Smooth muscle cell (in vitro differentiated cells): Measurements from ENCODE around the gene SCD5. TPM values are rescaled to one million over a fixed set of nuclear protein-coding genes. Genes with fewer than 3 reads are reported as not detected.

ENCODE experiments used
- DNase-seq: peaks from one replicate; lab custom pipeline; 2025; ENCODE audit not compliant: unreplicated experiment; lab: John Stamatoyannopoulos, UW
- H2AFZ ChIP-seq: fragments of 200-600 bp; sonication (generic); 2 replicates; pipeline ENCODE4 v1.6.0; 2016; ENCODE audit warnings: antibody characterized with exemption, low read depth, mild to moderate bottlenecking
- H3F3A ChIP-seq: fragments of 200-600 bp; sonication (generic); 2 replicates; pipeline ENCODE4 v1.6.0; 2017; ENCODE audit warnings: antibody characterized with exemption, low read depth
- H3K27ac ChIP-seq: fragments of 200-600 bp; sonication (generic); 2 replicates; pipeline ENCODE4 v1.5.1; 2016; ENCODE audit warnings: low read depth, mild to moderate bottlenecking
- H3K27me3 ChIP-seq: fragments of 200-600 bp; sonication (generic); 2 replicates; pipeline ENCODE4 v1.6.1; 2016; ENCODE audit warnings: low read depth, mild to moderate bottlenecking
- H3K36me3 ChIP-seq: fragments of 200-600 bp; sonication (generic); 2 replicates; pipeline ENCODE4 v1.5.1; 2016; ENCODE audit warnings: low read depth
- H3K4me1 ChIP-seq: fragments of 200-600 bp; sonication (generic); 2 replicates; pipeline ENCODE4 v1.5.1; 2016; ENCODE audit warnings: low read depth
- H3K4me2 ChIP-seq: fragments of 200-600 bp; sonication (generic); 2 replicates; pipeline ENCODE4 v1.6.0; 2016; ENCODE audit warnings: mild to moderate bottlenecking
- H3K4me3 ChIP-seq: fragments of 200-600 bp; sonication (generic); 2 replicates; pipeline ENCODE4 v1.5.1; 2016; ENCODE audit warnings: mild to moderate bottlenecking
- H3K79me2 ChIP-seq: fragments of 200-600 bp; sonication (generic); 2 replicates; pipeline ENCODE4 v1.6.0; 2016; ENCODE audit warnings: low read depth, mild to moderate bottlenecking
- H3K9ac ChIP-seq: fragments of 200-600 bp; sonication (generic); 2 replicates; pipeline ENCODE4 v1.6.0; 2016; ENCODE audit warnings: low read depth
- H3K9me3 ChIP-seq: fragments of 200-600 bp; sonication (generic); replicated peaks from 2 replicates; pipeline ENCODE4 v1.5.1; 2016; ENCODE audit warnings: low read depth
- H4K20me1 ChIP-seq: fragments of 200-600 bp; sonication (generic); 2 replicates; pipeline ENCODE4 v1.6.0; 2016; ENCODE audit warnings: low read depth
- whole genome bisulfite sequencing: methylation state at CpG from one replicate; pipeline ENCODE4 v1.1.7; 2016; ENCODE audit warnings: low lambda C conversion rate; 5-methylcytosine and 5-hydroxymethylcytosine counted together
- polyA plus RNA-seq: library from polyadenylated mRNA; unstranded; fragments of >200 nt; fragmentation: Nextera tagmentation; extraction: Ambion mirVana; gene quantifications from 2 replicates; pipeline ENCODE4 v1.2.1, GENCODE V29; 2016
- total RNA-seq: library from RNA; depleted of rRNA; stranded (reverse); fragments of >200 nt; gene quantifications from 2 replicates; pipeline ENCODE4 v1.2.3, GENCODE V29; 2014
- TF ChIP-seq, protein P1 (sequence below): fragments of 200-600 bp; sonication (generic); IDR thresholded peaks from 2 replicates; pipeline ENCODE4 v1.5.1; 2017; ENCODE audit warnings: borderline replicate concordance, mild to moderate bottlenecking, antibody characterized with exemption; ENCODE audit not compliant: insufficient read depth, poor library complexity, severe bottlenecking

The SCD5 gene
- total and polyA plus RNA-seq, 2 experiments from 2014 or later: 9.2 to 24.3 TPM

DNA sequence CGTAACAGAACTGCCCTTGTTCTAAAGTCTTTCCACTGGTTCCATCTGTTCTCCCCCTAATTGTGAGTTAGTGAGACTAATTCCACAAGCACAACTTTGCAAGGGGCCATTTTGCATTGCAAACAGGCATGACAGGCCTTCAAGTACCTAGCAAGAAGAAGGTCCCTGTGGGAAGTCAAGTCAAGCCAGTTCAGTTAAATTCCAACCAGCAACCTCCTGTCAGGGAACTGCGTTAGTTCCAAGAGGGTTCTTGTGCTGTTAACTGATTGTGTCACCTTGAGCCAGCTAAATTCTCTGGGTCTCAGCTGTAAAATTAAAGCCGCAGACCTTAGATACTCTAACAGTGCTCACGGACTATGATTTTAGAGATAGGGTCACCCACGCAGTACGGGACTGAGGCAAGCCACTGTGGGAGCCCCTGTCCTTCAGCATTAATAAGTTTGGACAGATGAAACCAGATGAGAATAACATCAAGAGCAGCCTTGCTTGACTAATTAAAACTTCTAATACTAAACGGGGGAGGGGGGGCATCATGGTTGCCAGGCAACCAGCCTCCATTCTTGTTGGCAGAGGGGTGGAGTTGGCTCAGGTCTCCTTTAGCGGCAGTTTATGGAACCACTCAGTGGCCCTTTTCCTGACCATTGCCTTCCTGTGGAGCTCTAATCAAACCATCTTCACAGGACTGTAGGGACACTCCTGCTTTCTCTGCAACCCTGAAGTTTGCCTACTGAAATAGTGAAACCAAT, 212.7 kb downstream of the SCD5 start:
- no peak for DNase-seq
- H3K27ac ChIP-seq: no peak overlapping the region
- H3K9ac ChIP-seq: no peak overlapping the region
- H3K4me3 ChIP-seq: no peak overlapping the region
- 71% methylated on average over 8 of the region's 8 CpGs for WGBS
- H4K20me1 ChIP-seq: no peaks in the 10 kb centered on the region
- H3K9me3 ChIP-seq: no peaks in the 10 kb centered on the region
- H3K4me1 ChIP-seq: no peaks in the 10 kb centered on the region
- no peaks in the 10 kb centered on the region for H3K36me3 ChIP-seq
- no peaks in the 10 kb centered on the region for H3K27me3 ChIP-seq
- TF ChIP-seq, protein P1, sequence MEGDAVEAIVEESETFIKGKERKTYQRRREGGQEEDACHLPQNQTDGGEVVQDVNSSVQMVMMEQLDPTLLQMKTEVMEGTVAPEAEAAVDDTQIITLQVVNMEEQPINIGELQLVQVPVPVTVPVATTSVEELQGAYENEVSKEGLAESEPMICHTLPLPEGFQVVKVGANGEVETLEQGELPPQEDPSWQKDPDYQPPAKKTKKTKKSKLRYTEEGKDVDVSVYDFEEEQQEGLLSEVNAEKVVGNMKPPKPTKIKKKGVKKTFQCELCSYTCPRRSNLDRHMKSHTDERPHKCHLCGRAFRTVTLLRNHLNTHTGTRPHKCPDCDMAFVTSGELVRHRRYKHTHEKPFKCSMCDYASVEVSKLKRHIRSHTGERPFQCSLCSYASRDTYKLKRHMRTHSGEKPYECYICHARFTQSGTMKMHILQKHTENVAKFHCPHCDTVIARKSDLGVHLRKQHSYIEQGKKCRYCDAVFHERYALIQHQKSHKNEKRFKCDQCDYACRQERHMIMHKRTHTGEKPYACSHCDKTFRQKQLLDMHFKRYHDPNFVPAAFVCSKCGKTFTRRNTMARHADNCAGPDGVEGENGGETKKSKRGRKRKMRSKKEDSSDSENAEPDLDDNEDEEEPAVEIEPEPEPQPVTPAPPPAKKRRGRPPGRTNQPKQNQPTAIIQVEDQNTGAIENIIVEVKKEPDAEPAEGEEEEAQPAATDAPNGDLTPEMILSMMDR: no peak
- H3F3A ChIP-seq: no peaks in the 10 kb centered on the region
- H3K79me2 ChIP-seq: no peaks in the 10 kb centered on the region
- H3K4me2 ChIP-seq: no peak overlapping the region
- H2AFZ ChIP-seq: no peak overlapping the region

DNA sequence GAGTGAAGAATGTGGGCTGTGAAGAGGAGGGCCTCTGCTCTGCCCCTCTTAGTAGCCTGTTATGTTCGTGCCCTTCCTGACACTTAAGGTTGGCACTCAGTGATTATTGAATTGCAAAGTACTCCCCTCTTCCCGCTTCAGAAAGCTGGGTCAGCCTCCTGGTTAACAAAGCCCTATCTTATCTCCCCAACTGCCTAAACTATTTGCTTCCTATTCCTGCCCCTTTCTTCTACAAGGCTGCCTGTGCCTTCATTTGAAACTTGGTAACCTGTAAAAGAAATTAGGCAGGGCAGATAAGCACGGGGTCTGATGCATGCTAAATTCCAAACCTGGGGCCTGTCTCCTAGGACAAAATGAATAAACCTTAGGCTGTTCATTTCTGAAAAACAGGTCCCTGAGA, 213.7 kb downstream of the SCD5 start:
- 42% methylated on average over 3 of the region's 3 CpGs for WGBS
- Histone ChIP-seq H3K4me2 (no peak overlapping the region), H3K4me3 (no peak overlapping the region), H3K9ac (no peak overlapping the region), H3K9me3 (no peaks in the 10 kb centered on the region), H3K27me3 (no peaks in the 10 kb centered on the region), H3K27ac (no peak overlapping the region), H3F3A (no peaks in the 10 kb centered on the region), H3K36me3 (no peaks in the 10 kb centered on the region), H3K79me2 (no peaks in the 10 kb centered on the region), H4K20me1 (no peaks in the 10 kb centered on the region), H3K4me1 (no peaks in the 10 kb centered on the region), H2AFZ (no peak overlapping the region)
- TF ChIP-seq, protein P1: no peak
- DNase-seq: no peak

DNA sequence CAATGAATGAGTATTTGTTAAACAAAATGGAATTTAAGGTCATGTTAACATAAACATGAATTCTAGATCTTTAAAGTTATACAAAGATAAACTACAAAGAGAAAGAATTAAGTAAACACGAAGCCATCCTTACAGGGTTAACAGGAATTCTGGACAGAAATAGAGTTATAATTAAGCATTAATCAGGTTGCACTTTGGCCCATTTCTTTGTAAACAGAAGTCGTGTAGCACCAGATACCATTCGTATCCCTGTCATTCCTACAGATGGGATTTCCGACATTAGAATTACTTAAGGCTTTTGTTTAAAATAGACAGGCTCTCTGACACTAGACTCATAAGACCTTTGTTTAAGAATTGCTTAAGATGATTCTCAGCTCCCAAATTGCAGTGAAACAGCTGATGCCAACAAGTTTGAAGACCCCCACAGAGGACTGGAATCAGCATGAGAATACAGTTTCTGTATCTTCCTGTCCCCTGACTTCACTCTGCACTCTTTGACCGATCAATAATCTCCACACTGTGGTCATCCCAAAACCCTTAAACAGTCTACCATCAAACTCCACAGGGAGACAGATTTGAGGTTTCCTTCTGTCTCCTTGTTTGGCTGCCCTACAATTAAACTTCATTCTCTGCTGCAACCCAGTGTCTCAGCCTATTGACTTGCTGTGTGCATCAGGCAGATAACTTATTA, 214.6 kb downstream of the SCD5 start:
- 66% methylated on average over 5 of the region's 5 CpGs for WGBS
- H2AFZ ChIP-seq: no peak overlapping the region
- H3F3A ChIP-seq: no peaks in the 10 kb centered on the region
- no peaks in the 10 kb centered on the region for H3K9me3 ChIP-seq
- no peak overlapping the region for H3K4me2 ChIP-seq
- no peaks in the 10 kb centered on the region for H3K27me3 ChIP-seq
- H3K27ac ChIP-seq: no peak overlapping the region
- no peaks in the 10 kb centered on the region for H4K20me1 ChIP-seq
- no peaks in the 10 kb centered on the region for H3K4me1 ChIP-seq
- H3K79me2 ChIP-seq: no peaks in the 10 kb centered on the region
- no peaks in the 10 kb centered on the region for H3K36me3 ChIP-seq
- H3K4me3 ChIP-seq: no peak overlapping the region
- no peak overlapping the region for H3K9ac ChIP-seq
- no peak for DNase-seq
- TF ChIP-seq, protein P1: no peak
